K562 (cell line): ENCODE measurements around the gene COL20A1.

Source experiments
- EP300 ChIP-seq: IDR thresholded peaks from 2 replicates; pipeline ENCODE4 v1.6.1; 2012; ENCODE audit warnings: low read length, improper control_type of control experiment
- GATA2 ChIP-seq: sonication (generic); formaldehyde crosslinking; IDR thresholded peaks from 2 replicates; pipeline ENCODE4 v1.4.0; 2020; ENCODE audit warnings: mild to moderate bottlenecking, missing genetic modification reagents
- POLR2AphosphoS5 ChIP-seq: IDR thresholded peaks from 2 replicates; pipeline ENCODE4 v1.6.1; 2011; ENCODE audit warnings: mild to moderate bottlenecking, low read depth, low read length, moderate library complexity; ENCODE audit not compliant: control insufficient read depth, insufficient read depth
- RFX1 ChIP-seq: fragments of 450-650 bp; IDR thresholded peaks from 2 replicates; pipeline ENCODE4 v1.6.1; 2016; ENCODE audit warnings: mild to moderate bottlenecking, moderate library complexity
- TAF9B ChIP-seq: fragments of 450-650 bp; IDR thresholded peaks from 2 replicates; pipeline ENCODE4 v1.6.1; 2018; ENCODE audit warnings: mild to moderate bottlenecking; ENCODE audit not compliant: partially characterized antibody
- USF2 ChIP-seq: sonication (generic); formaldehyde crosslinking; IDR thresholded peaks from 2 replicates; pipeline ENCODE4 v1.5.0; 2020; ENCODE audit warnings: missing genetic modification reagents
- TF ChIP-seq, protein P1 (sequence below), 3 experiments: IDR thresholded peaks in 2 of 3; conservative IDR thresholded peaks in 1 of 3; 2 replicates each; pipeline ENCODE4 v1.5.1; 2011 to 2012; ENCODE audit warnings: low read length in 3 of 3, mild to moderate bottlenecking in 3 of 3, control low read depth in 2 of 3, improper control_type of control experiment in 1 of 3, inconsistent platforms in 1 of 3, low read depth in 1 of 3, mixed read lengths in 1 of 3, moderate library complexity in 1 of 3; ENCODE audit not compliant: insufficient read depth in 2 of 3
- TF ChIP-seq, protein P2 (sequence below): IDR thresholded peaks from 2 replicates; pipeline ENCODE4 v1.6.1; 2012; ENCODE audit warnings: low read depth, low read length, improper control_type of control experiment, borderline replicate concordance
- TF ChIP-seq, protein P3 (sequence below): IDR thresholded peaks from 2 replicates; pipeline ENCODE4 v1.6.1; 2016; ENCODE audit warnings: missing genetic modification characterization, missing compliant biosample characterization

DNA sequence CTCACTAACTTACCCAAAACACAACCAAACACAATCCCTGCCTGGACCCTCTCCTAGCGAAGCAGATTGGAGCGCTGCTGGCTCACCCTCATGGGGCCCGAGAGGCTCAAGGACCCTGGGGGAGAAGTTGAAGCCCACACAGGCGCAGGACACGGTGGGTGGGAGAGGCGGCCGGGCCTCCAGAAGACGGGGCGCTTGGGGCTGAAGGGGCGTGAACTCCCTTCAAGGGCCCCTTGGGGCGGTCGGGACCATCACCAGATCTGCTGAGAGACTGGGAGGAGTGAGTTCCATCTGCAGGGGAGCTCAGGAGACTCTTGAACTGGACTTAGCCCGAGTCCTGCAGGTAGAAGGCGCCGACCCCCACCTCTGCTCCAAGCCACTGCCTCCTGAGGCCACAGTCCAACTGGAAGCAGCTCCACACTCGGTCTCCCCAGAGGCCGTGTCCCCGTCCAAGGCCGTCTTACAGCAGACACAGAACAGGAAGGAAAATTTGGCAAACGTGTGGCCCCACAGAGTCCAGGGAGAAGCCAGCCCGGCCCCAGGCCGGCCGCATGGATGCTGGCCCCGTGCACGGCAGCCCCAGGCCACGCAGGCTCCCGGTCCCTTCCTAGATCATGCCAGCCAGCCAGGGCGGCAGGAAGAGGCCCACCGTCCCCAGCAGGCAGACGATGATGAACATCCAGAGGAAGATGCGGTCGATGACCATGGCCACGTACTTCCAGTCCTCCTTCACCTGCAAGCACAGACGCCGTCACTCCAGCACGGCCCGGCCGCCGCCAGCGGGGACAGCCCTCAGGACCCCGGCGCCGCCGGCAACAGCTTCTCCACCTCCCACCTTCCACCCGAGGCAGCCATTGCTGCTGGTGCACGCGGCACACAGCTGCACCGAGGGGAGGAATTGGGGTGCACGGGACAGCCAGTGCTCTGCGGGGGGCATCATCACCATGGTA lies 53.4 kb downstream of the COL20A1 start:
- TF ChIP-seq, protein P1, sequence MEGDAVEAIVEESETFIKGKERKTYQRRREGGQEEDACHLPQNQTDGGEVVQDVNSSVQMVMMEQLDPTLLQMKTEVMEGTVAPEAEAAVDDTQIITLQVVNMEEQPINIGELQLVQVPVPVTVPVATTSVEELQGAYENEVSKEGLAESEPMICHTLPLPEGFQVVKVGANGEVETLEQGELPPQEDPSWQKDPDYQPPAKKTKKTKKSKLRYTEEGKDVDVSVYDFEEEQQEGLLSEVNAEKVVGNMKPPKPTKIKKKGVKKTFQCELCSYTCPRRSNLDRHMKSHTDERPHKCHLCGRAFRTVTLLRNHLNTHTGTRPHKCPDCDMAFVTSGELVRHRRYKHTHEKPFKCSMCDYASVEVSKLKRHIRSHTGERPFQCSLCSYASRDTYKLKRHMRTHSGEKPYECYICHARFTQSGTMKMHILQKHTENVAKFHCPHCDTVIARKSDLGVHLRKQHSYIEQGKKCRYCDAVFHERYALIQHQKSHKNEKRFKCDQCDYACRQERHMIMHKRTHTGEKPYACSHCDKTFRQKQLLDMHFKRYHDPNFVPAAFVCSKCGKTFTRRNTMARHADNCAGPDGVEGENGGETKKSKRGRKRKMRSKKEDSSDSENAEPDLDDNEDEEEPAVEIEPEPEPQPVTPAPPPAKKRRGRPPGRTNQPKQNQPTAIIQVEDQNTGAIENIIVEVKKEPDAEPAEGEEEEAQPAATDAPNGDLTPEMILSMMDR (IDR thresholded peaks at IDR 0.05 in 2 of 3, conservative IDR thresholded peaks at IDR 0.05 in 1 of 3; ENCODE audit: insufficient read depth in 2 of 3, low read depth in 1 of 3, low read length in 3 of 3), result no peak
- TF ChIP-seq POLR2AphosphoS5 (no peak), GATA2 (CRISPR knock-in tag) (no peak), RFX1 (no peak), USF2 (CRISPR knock-in tag) (no peak), TAF9B (no peak), EP300 (no peak)
- TF ChIP-seq, protein P2, sequence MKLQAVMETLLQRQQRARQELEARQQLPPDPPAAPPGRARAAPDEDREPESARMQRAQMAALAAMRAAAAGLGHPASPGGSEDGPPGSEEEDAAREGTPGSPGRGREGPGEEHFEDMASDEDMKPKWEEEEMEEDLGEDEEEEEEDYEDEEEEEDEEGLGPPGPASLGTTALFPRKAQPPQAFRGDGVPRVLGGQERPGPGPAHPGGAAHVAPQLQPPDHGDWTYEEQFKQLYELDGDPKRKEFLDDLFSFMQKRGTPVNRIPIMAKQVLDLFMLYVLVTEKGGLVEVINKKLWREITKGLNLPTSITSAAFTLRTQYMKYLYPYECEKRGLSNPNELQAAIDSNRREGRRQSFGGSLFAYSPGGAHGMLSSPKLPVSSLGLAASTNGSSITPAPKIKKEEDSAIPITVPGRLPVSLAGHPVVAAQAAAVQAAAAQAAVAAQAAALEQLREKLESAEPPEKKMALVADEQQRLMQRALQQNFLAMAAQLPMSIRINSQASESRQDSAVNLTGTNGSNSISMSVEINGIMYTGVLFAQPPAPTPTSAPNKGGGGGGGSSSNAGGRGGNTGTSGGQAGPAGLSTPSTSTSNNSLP, result no peak
- TF ChIP-seq, protein P3, sequence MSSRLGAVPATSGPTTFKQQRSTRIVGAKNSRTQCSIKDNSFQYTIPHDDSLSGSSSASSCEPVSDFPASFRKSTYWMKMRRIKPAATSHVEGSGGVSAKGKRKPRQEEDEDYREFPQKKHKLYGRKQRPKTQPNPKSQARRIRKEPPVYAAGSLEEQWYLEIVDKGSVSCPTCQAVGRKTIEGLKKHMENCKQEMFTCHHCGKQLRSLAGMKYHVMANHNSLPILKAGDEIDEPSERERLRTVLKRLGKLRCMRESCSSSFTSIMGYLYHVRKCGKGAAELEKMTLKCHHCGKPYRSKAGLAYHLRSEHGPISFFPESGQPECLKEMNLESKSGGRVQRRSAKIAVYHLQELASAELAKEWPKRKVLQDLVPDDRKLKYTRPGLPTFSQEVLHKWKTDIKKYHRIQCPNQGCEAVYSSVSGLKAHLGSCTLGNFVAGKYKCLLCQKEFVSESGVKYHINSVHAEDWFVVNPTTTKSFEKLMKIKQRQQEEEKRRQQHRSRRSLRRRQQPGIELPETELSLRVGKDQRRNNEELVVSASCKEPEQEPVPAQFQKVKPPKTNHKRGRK (tag), result no peak
